Activated CD8-positive, alpha-beta T cell treated with anti-CD3 and anti-CD28 coated beads for 36 hours (primary cell): ENCODE results near the gene MICU1. TPM values are rescaled to one million over a fixed set of nuclear protein-coding genes. Genes with fewer than 3 reads are reported as not detected.
A peak's percentile ranks its signal among the peaks of the same experiment; 100 is the strongest.

Experiments used
- ATAC-seq: fragments of 200-7000 bp; cut with Tn5 transposase; one replicate; pipeline ENCODE4 v1.10.0; 2021; ENCODE audit warnings: mild to moderate bottlenecking, moderate library complexity
- CTCF ChIA-PET: fragments of 350-600 bp; sonication (Branson Sonifier 250); formaldehyde crosslinking; loops from one replicate; lab custom pipeline; 2021; ENCODE audit warnings: antibody characterized with exemption; lab: Charles Lee
- POLR2A ChIA-PET: fragments of 350-600 bp; sonication (Branson Sonifier 250); formaldehyde crosslinking; loops from one replicate; lab custom pipeline; 2021; ENCODE audit warnings: antibody characterized with exemption; lab: Charles Lee
- DNase-seq: peaks from one replicate; pipeline ENCODE4 v3.0.0-alpha.2; 2020
- H3K27ac Mint-ChIP-seq: one replicate; pipeline ENCODE4 v1.8.0; 2021; ENCODE audit warnings: mild to moderate bottlenecking, mixed read lengths
- H3K27me3 Mint-ChIP-seq: one replicate; pipeline ENCODE4 v1.8.0; 2021; ENCODE audit warnings: mixed read lengths
- H3K36me3 Mint-ChIP-seq: one replicate; pipeline ENCODE4 v1.8.0; 2021; ENCODE audit warnings: low read depth, mixed read lengths
- H3K4me1 Mint-ChIP-seq: one replicate; pipeline ENCODE4 v1.8.0; 2021; ENCODE audit warnings: low read depth, mixed read lengths
- H3K4me3 Mint-ChIP-seq: one replicate; pipeline ENCODE4 v1.8.0; 2021; ENCODE audit warnings: mild to moderate bottlenecking, moderate library complexity, mixed read lengths
- H3K9me3 Mint-ChIP-seq: one replicate; pipeline ENCODE4 v1.8.0; 2021; ENCODE audit warnings: mixed read lengths
- CTCF ChIP-seq: fragments of 200-600 bp; IDR thresholded peaks from one replicate; pipeline ENCODE4 v1.8.0; 2022; ENCODE audit warnings: antibody characterized with exemption, mild to moderate bottlenecking
- intact Hi-C: fragments of 100-400 bp; cut with micrococcal nuclease; formaldehyde crosslinking; loops from one replicate; pipeline ENCODE4 v1.10.0; 2022
- total RNA-seq, 2 experiments: library from RNA; stranded (reverse); gene quantifications; one replicate each; pipeline ENCODE4 v1.2.3, GENCODE V29; 2021

Gene MICU1
- total RNA-seq, 2 experiments from 2014 or later: 29.9 to 31.0 TPM

- Mint-ChIP-seq H3K27me3 (no peaks in the 10 kb centered on the region), H3K4me1 (peaks cover 34% of the 10 kb centered on the region), H3K27ac (no peak overlapping the region), H3K4me3 (peak overlapping the region; percentile 96), H3K36me3 (peaks cover 10% of the 10 kb centered on the region), H3K9me3 (no peaks in the 10 kb centered on the region)
- ChIA-PET CTCF (interaction anchor here (1.4 to 9.1 kb wide), 2 partner anchors 9 to 16 kb away, joined by 9 to 97 read pairs; no protein-coding TSS in a partner anchor), POLR2A (interaction anchor here (2.0 kb wide), 1 partner anchor 36 kb away, joined by 5 read pairs; no protein-coding TSS in a partner anchor)
- DNase-seq (no peak), ATAC-seq (no peak)
- intact Hi-C loops: no loop called here
- no peak for TF ChIP-seq CTCF
Measured at GRCh38 chr10:72356115-72356514, 269.8 kb downstream of the MICU1 start.

GRCh38 chr10:72355214-72355555 is 270.7 kb downstream of the MICU1 start:
- Mint-ChIP-seq H3K27ac (peak overlapping the region; percentile 99), H3K4me3 (peak overlapping the region; percentile 96), H3K4me1 (peaks cover 34% of the 10 kb centered on the region), H3K27me3 (no peaks in the 10 kb centered on the region), H3K9me3 (no peaks in the 10 kb centered on the region), H3K36me3 (peaks cover 15% of the 10 kb centered on the region)
- DNase-seq (no peak), ATAC-seq (peak; percentile 22)
- intact Hi-C loops: no loop called here
- ChIA-PET POLR2A (interaction anchor here (0.9 to 5.3 kb wide), 5 partner anchors 9 to 267 kb away, joined by 3 to 57 read pairs (median 5); partner anchors contain the start of gene SPOCK2), CTCF (interaction anchor here (0.8 to 9.1 kb wide), 5 partner anchors 9 to 742 kb away, joined by 3 to 97 read pairs (median 4); partner anchors contain the start of gene P4HA1)
- TF ChIP-seq CTCF: no peak

GRCh38 chr10:72354356-72355213 is 271.3 kb downstream of the MICU1 start, which contains the start of gene DNAJB12:
Gene DNAJB12, minus strand, starts transcription at chr10:72354919. Its CDS starts 22 bp downstream, at chr10:72354897.
- Mint-ChIP-seq H3K27me3 (no peaks in the 10 kb centered on the region), H3K36me3 (peaks cover 18% of the 10 kb centered on the region), H3K4me3 (peak within 1 kb of the TSS; percentile 96), H3K4me1 (peaks cover 37% of the 10 kb centered on the region), H3K9me3 (no peaks in the 10 kb centered on the region), H3K27ac (peak within 1 kb of the TSS; percentile 99)
- ATAC-seq (peak; percentile 87), DNase-seq (peak; percentile 91)
- POLR2A ChIA-PET: interaction anchor here (0.6 to 5.3 kb wide), 7 partner anchors 9 to 581 kb away, joined by 3 to 57 read pairs (median 5); partner anchors contain the start of genes SPOCK2 and VSIR
- TF ChIP-seq CTCF: no peak
- CTCF ChIA-PET: interaction anchor here (0.8 to 9.1 kb wide), 8 partner anchors 10 to 742 kb away, joined by 3 to 97 read pairs (median 4); partner anchors contain the start of gene P4HA1
- intact Hi-C loops: no loop called here

GRCh38 chr10:72353965-72354355 is 271.9 kb downstream of the MICU1 start:
- no peak for TF ChIP-seq CTCF
- intact Hi-C loops: no loop called here
- peaks cover 21% of the 10 kb centered on the region for H3K36me3 Mint-ChIP-seq
- H3K4me1 Mint-ChIP-seq: peaks cover 37% of the 10 kb centered on the region
- ATAC-seq (no peak), DNase-seq (no peak)
- no peaks in the 10 kb centered on the region for H3K27me3 Mint-ChIP-seq
- H3K27ac Mint-ChIP-seq: peak overlapping the region; percentile 99
- peak overlapping the region; percentile 96 for H3K4me3 Mint-ChIP-seq
- POLR2A ChIA-PET: interaction anchor here (0.6 to 5.3 kb wide), 4 partner anchors 10 to 581 kb away, joined by 3 to 57 read pairs (median 6); partner anchors contain the start of gene VSIR
- no peaks in the 10 kb centered on the region for H3K9me3 Mint-ChIP-seq
- CTCF ChIA-PET: interaction anchor here (1.0 to 9.1 kb wide), 4 partner anchors 9 to 96 kb away, joined by 3 to 97 read pairs (median 4); no protein-coding TSS in a partner anchor
